H1 (cell line): Measurements from ENCODE around the gene FAM83G. TPM values are rescaled to one million over a fixed set of nuclear protein-coding genes. Genes with fewer than 3 reads are reported as not detected.

ENCODE experiments used
- BACH1 ChIP-seq: IDR thresholded peaks from 2 replicates; pipeline ENCODE4 v1.6.1; 2012; ENCODE audit warnings: low read length, improper control_type of control experiment
- CBX8 ChIP-seq: fragments of 300-800, 300-1000 bp; sonication (generic); IDR thresholded peaks from 2 replicates; pipeline ENCODE4 v1.7.1; 2016; ENCODE audit warnings: low read depth, low read length, borderline replicate concordance
- JUN ChIP-seq: IDR thresholded peaks from 2 replicates; pipeline ENCODE4 v1.6.1; 2011; ENCODE audit warnings: low read depth, mild to moderate bottlenecking, improper control_type of control experiment, low read length
- POLR2AphosphoS5 ChIP-seq: IDR thresholded peaks from 2 replicates; pipeline ENCODE4 v1.6.1; 2011; ENCODE audit warnings: low read depth, low read length
- RXRA ChIP-seq: IDR thresholded peaks from 2 replicates; pipeline ENCODE4 v1.6.1; 2011; ENCODE audit warnings: low read depth, mild to moderate bottlenecking, low read length, moderate library complexity; ENCODE audit not compliant: insufficient read depth
- polyA plus RNA-seq, 7 experiments: library from polyadenylated mRNA; depleted of rRNA in 3 of 7; stranded (reverse) in 5 of 7; unstranded in 2 of 7; fragments of >200 nt in 5 of 7; fragments of 200-250 nt in 2 of 7; gene quantifications; 1 replicate in 5 of 7; 2 replicates in 1 of 7; 4 replicates in 1 of 7; pipeline versions ENCODE4 v1.2.1 to v1.2.3, GENCODE V29; 2011 to 2013; ENCODE audit warnings: missing spikeins in 2 of 7, mixed read lengths in 2 of 7
- total RNA-seq: library from RNA; stranded (reverse); fragmentation: NEBNext Ultra II Directional; extraction: Animal tissue kit (Norgen Biotek cat#: 25700); gene quantifications from 2 replicates; pipeline ENCODE4 v1.2.1, GENCODE V29; 2021
- TF ChIP-seq, protein P1 (sequence below), 3 experiments: IDR thresholded peaks; 1 replicate in 2 of 3; 2 replicates in 1 of 3; pipeline versions ENCODE4 v1.5.1 to v1.6.1; 2011; ENCODE audit warnings: low read length in 3 of 3, mild to moderate bottlenecking in 3 of 3, inconsistent platforms in 2 of 3, low read depth in 1 of 3, moderate library complexity in 1 of 3; ENCODE audit not compliant: insufficient read depth in 1 of 3; ENCODE audit errors: control extremely low read depth in 1 of 3

Gene FAM83G
- total and polyA plus RNA-seq, 2 of the 8 experiments (the other 6 are each of a cell fraction or from before 2014, with no cell fraction given): 15.4 to 29.0 TPM

DNA sequence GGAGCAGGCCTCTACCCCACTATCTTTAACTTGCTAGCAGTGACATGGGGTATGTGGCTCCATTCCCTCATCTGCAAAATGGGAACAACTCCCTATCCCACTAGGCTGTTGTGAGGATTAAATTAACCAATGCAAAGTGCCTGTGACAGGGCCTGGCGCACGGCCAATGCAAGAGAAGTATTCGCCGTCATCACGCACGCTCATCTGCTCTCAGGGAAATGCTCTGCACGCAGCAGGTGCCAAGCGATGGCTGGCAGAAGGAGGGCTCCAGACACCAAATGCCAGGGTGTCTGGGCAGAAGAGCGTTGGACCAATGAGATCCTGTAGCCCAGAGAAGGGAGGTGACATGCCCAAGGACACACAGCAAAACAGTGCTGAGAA is 17.3 kb downstream of the FAM83G start (continued):
- TF ChIP-seq POLR2AphosphoS5: no peak
- no peak for TF ChIP-seq RXRA
- TF ChIP-seq, protein P1, sequence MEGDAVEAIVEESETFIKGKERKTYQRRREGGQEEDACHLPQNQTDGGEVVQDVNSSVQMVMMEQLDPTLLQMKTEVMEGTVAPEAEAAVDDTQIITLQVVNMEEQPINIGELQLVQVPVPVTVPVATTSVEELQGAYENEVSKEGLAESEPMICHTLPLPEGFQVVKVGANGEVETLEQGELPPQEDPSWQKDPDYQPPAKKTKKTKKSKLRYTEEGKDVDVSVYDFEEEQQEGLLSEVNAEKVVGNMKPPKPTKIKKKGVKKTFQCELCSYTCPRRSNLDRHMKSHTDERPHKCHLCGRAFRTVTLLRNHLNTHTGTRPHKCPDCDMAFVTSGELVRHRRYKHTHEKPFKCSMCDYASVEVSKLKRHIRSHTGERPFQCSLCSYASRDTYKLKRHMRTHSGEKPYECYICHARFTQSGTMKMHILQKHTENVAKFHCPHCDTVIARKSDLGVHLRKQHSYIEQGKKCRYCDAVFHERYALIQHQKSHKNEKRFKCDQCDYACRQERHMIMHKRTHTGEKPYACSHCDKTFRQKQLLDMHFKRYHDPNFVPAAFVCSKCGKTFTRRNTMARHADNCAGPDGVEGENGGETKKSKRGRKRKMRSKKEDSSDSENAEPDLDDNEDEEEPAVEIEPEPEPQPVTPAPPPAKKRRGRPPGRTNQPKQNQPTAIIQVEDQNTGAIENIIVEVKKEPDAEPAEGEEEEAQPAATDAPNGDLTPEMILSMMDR (IDR thresholded peaks at IDR 0.05; ENCODE audit: control extremely low read depth in 1 of 3, insufficient read depth in 1 of 3, low read depth in 1 of 3, low read length in 3 of 3): no peak
- TF ChIP-seq BACH1: no peak
- no peak for TF ChIP-seq JUN
- TF ChIP-seq CBX8: no peak
